Large intestine (tissue), 3 donors: ENCODE measurements around the gene ZNF385B. TPM values are rescaled to one million over a fixed set of nuclear protein-coding genes. Genes with fewer than 3 reads are reported as not detected.

Experiments used
- DNase-seq, 2 donors: peaks; one replicate each; pipeline versions ENCODE4 v3.0.0 to v3.0.0-alpha.2; 2013
- H3K27ac ChIP-seq: one replicate; pipeline ENCODE4 v1.5.1; 2013; ENCODE audit warnings: low read length
- H3K27me3 ChIP-seq: 2 replicates; pipeline ENCODE4 v1.6.1; 2013; ENCODE audit warnings: low read length; ENCODE audit not compliant: control insufficient read depth, insufficient read depth
- H3K36me3 ChIP-seq: 2 replicates; pipeline ENCODE4 v1.6.1; 2013; ENCODE audit warnings: low read length; ENCODE audit not compliant: control insufficient read depth, insufficient read depth
- H3K4me1 ChIP-seq: one replicate; pipeline ENCODE4 v1.6.1; 2013; ENCODE audit warnings: low read length; ENCODE audit not compliant: control insufficient read depth, insufficient read depth
- H3K4me3 ChIP-seq: one replicate; pipeline ENCODE4 v1.5.1; 2013; ENCODE audit warnings: low read length
- H3K9me3 ChIP-seq: one replicate; pipeline ENCODE4 v1.6.1; 2013; ENCODE audit warnings: mild to moderate bottlenecking, low read depth, low read length, moderate library complexity; ENCODE audit not compliant: control insufficient read depth
- WGBS: methylation state at CpG from one replicate; pipeline ENCODE4 v1.1.5; 2013; ENCODE audit warnings: low lambda C conversion rate; ENCODE audit not compliant: insufficient coverage; 5-methylcytosine and 5-hydroxymethylcytosine counted together
- polyA plus RNA-seq: library from polyadenylated mRNA; unstranded; fragments of 120-200 nt; gene quantifications from one replicate; pipeline ENCODE4 v1.2.1, GENCODE V29; 2013

Gene ZNF385B
- polyA plus RNA-seq, 1 donor: 2.0 TPM

GRCh38 chr2:179592167-179592936, 269.1 kb downstream of the ZNF385B start:
- 89% methylated on average over 1 of the region's 7 CpGs for WGBS
- DNase-seq: no peak
- H3K9me3 ChIP-seq: no peaks in the 10 kb centered on the region
- H3K4me3 ChIP-seq: no peak overlapping the region
- no peaks in the 10 kb centered on the region for H3K4me1 ChIP-seq
- H3K27me3 ChIP-seq: no peaks in the 10 kb centered on the region
- no peak overlapping the region for H3K27ac ChIP-seq
- no peaks in the 10 kb centered on the region for H3K36me3 ChIP-seq

DNA sequence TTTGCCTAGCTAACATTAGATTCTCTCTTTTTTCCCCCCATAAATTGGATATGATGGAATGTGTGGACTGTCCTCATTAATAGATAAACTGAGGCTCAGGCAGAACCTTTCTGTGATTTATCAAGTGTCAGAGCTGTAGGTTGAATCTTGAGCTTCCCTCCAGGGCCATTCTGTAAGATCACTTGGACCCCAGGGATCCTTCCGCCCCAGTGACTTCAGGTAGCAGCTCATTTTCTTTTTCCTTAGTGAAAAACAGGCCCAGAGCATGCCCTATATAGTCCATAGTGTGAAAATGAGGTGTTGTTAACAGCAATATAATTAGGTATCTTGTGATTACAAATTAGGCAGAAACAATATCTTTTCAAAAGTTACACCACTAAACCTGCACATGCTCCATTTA, 269.7 kb downstream of the ZNF385B start:
- Histone ChIP-seq H3K36me3 (no peaks in the 10 kb centered on the region), H3K4me1 (no peaks in the 10 kb centered on the region), H3K27ac (no peak overlapping the region), H3K4me3 (no peak overlapping the region), H3K27me3 (no peaks in the 10 kb centered on the region), H3K9me3 (no peaks in the 10 kb centered on the region)
- DNase-seq: no peak
- WGBS: no CpG with 5 or more reads among the region's 1 CpG

DNA sequence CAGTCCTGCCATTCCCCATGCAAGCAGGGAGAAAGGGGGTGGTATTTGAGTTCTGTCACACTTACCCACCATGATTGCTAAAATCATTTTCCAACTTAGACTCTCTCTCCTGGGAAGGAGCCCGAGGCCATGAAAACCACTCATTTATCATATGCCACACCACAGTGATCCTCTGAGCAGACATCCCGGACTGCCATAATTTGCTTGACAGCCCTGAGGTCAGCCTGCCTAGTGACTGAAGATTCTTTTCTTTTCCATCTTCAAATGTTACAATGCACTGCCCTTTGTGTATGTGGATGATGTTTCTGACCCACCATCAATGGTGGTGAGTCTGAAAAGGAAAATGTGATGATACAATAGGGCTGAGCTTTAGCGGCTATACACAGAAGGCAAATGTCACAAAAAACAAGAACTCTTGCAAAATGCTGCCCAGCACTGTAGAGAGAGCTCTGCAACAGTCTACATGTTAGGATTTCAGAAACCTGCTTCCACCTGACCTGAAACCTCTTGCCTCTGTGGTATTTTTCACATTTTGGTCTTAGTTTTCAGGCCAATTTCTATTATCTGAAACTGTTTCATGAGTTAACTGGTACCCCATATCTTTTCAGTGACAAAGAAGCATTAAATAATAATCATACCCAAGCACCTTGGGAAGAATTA, 272.8 kb downstream of the ZNF385B start:
- Histone ChIP-seq H3K27me3 (no peaks in the 10 kb centered on the region), H3K36me3 (no peaks in the 10 kb centered on the region), H3K4me3 (no peak overlapping the region), H3K27ac (no peak overlapping the region), H3K4me1 (no peaks in the 10 kb centered on the region), H3K9me3 (no peaks in the 10 kb centered on the region)
- no CpG with 5 or more reads among the region's 3 CpGs for WGBS
- DNase-seq: no peak

DNA sequence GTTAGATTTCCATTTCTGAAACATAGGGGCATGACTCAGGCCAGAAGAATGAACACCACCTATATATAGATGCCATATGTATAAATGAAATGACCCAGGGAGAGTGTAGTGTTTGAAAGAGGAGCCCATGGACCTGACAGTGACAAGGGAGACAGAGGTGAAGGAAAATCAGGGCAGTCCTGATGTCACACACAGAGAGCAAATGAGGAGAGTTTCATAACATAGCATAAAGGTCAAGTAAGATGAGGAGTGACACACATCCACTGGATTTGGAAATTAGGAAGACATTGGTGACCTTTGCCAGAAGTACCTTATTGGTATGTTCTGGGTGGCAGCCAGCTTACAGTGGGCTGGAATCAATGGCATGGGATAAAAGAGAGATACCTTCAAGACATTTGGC, 276.7 kb downstream of the ZNF385B start:
- peaks cover 6% of the 10 kb centered on the region for H3K4me1 ChIP-seq
- H3K36me3 ChIP-seq: no peaks in the 10 kb centered on the region
- no peaks in the 10 kb centered on the region for H3K9me3 ChIP-seq
- H3K4me3 ChIP-seq: no peak overlapping the region
- no peaks in the 10 kb centered on the region for H3K27me3 ChIP-seq
- DNase-seq: no peak
- no peak overlapping the region for H3K27ac ChIP-seq

DNA sequence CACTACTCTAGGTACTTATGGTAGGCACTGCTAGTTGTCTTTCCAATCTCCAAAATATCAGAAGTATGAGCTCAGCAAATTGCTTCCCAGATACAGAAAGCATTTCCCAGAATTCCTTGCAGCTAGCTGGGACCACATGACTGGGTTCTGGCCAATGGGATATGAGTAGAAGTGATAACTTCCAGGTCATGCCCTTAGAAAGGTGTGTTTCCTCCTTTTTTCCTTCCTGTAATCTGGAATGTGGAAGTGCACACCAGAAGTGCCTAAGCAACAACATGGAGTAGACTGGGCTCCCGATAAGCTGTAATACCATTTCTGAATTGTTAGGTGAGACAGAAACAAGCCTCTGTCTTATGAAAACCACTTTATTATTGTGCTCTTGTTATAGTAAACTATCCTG, 279.8 kb downstream of the ZNF385B start:
- DNase-seq: no peak
- H3K27ac ChIP-seq: no peak overlapping the region
- no peaks in the 10 kb centered on the region for H3K27me3 ChIP-seq
- no CpG with 5 or more reads among the region's 1 CpG for WGBS
- peaks cover 6% of the 10 kb centered on the region for H3K4me1 ChIP-seq
- no peaks in the 10 kb centered on the region for H3K36me3 ChIP-seq
- H3K4me3 ChIP-seq: no peak overlapping the region
- no peaks in the 10 kb centered on the region for H3K9me3 ChIP-seq

GRCh38 chr2:179580378-179581146, 280.9 kb downstream of the ZNF385B start:
- Histone ChIP-seq H3K27me3 (no peaks in the 10 kb centered on the region), H3K36me3 (no peaks in the 10 kb centered on the region), H3K9me3 (no peaks in the 10 kb centered on the region), H3K27ac (peak overlapping the region; percentile 58), H3K4me1 (peaks cover 6% of the 10 kb centered on the region), H3K4me3 (no peak overlapping the region)
- peak; percentile 11 to 43 for DNase-seq
- no CpG with 5 or more reads among the region's 4 CpGs for WGBS

GRCh38 chr2:179579800-179580199, 281.6 kb downstream of the ZNF385B start:
- Histone ChIP-seq H3K4me3 (no peak overlapping the region), H3K4me1 (peaks cover 6% of the 10 kb centered on the region), H3K27me3 (no peaks in the 10 kb centered on the region), H3K27ac (no peak overlapping the region), H3K9me3 (no peaks in the 10 kb centered on the region), H3K36me3 (no peaks in the 10 kb centered on the region)
- no peak for DNase-seq

DNA sequence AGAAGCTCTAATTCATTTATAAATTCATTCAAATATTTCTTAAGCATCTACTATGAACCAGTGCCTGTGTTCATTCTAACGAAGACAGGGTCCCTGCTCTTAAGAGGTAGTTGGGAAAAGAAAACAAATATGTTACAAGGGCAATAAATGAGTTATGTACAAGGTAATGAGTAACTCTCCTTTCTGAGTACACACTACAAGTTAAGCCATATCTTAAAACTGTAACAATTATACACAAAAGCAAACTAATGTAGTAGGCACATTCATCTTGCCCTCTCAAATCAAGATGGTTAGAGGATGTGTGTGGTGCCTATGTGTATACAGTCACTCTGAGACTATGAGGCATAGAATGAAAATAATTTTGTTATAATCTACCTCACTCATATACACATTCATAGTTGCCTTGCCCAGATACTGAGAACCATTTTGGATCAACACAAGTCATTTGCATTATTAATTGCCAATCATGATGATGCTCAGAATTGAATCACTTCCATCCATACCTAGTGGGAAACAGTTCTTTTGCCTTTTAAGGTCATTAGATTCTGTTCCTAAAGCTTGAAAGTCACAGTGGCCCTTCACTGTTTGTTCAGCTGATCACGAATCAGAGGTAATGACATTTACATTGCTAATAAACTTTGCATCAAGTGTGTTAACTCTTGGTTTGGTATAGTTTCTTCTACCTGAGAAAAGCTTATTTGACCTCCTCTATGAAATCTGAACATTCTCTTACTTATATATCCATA, 283.1 kb downstream of the ZNF385B start:
- Histone ChIP-seq H3K27me3 (no peaks in the 10 kb centered on the region), H3K36me3 (no peaks in the 10 kb centered on the region), H3K4me3 (no peak overlapping the region), H3K27ac (no peak overlapping the region), H3K9me3 (no peaks in the 10 kb centered on the region), H3K4me1 (peaks cover 8% of the 10 kb centered on the region)
- no CpG with 5 or more reads among the region's 2 CpGs for WGBS
- peak in 1 of 2 donors; percentile 20 for DNase-seq

DNA sequence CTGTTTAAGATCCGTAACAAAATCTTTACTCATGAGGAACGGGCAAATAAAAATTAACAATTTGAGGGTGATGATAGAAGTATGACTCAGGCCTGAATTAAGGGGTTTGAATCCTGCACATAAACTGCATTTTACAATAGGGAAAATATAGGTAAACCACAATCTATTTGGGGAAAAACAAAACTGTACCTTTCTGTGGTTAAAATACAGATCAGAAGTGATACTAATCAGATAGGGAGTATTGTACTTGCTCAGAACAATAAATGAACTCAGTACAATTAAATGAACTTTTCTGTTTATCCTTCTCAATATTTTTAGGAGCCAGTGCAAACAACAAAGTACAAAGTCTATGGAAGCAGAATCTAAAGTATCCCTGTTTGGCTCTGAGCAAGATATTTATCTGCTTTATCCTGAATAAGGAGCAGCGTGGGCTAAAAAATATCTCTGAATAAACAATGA, 287.3 kb downstream of the ZNF385B start:
- Histone ChIP-seq H3K4me3 (no peak overlapping the region), H3K27me3 (no peaks in the 10 kb centered on the region), H3K9me3 (no peaks in the 10 kb centered on the region), H3K36me3 (no peaks in the 10 kb centered on the region), H3K4me1 (peaks cover 13% of the 10 kb centered on the region), H3K27ac (no peak overlapping the region)
- DNase-seq: no peak
- WGBS: no CpG with 5 or more reads among the region's 3 CpGs

- WGBS: 100% methylated on average over 1 of the region's 2 CpGs
- Histone ChIP-seq H3K27ac (no peak overlapping the region), H3K4me1 (peaks cover 13% of the 10 kb centered on the region), H3K4me3 (no peak overlapping the region), H3K36me3 (no peaks in the 10 kb centered on the region), H3K27me3 (no peaks in the 10 kb centered on the region), H3K9me3 (no peaks in the 10 kb centered on the region)
- no peak for DNase-seq
Measured at GRCh38 chr2:179572544-179572943, 288.9 kb downstream of the ZNF385B start.
